GM21526 (cell line): ENCODE results near the gene GOLGA5.
A peak's percentile ranks its signal among the peaks of the same experiment; 100 is the strongest.
"Not testable (repeated sequence)": the region's sequence is repeated elsewhere in the genome, so short reads cannot be mapped to it uniquely, and the experiment has no call there.

Experiments used
- ATAC-seq: cut with Tn5 transposase; IDR thresholded peaks from one replicate; pipeline ENCODE4 v1.9.1; 2021; ENCODE audit warnings: moderate library complexity; ENCODE audit not compliant: unreplicated experiment, low FRiP score

The GOLGA5 gene

GRCh38 chr14:92819680-92820535 lies 25.8 kb downstream of the GOLGA5 start:
- not testable (repeated sequence) for ATAC-seq

GRCh38 chr14:92820536-92820840 lies 26.4 kb downstream of the GOLGA5 start:
- not testable (repeated sequence) for ATAC-seq

GRCh38 chr14:92830902-92831301 lies 36.8 kb downstream of the GOLGA5 start:
- no peak for ATAC-seq

DNA sequence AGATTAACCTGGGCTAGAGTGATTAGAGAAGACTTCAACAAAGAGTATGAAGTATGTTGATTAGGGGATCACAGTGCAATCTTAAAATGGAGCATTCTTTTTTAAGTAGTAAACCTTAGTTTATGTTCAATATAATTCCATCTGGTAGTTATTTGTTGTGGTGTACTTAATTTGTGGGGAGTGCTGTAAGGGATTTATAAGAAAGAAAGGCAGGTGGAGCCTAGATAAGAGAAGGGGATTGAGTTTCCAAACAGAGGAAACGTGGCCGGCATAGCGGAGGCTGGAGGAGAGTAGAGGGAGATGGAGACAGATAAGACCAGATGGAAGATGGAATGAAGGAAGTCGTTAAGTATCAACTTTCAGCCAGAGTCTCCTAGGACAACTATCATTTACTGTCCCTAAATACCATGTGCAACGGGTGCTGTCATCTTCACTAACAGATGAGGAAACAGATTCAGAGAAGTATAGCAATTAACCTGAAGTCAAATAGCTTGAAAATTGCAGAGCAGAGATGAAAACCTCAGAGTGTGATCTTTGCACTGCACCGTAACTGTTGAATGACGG lies 38.1 kb downstream of the GOLGA5 start:
- no peak for ATAC-seq

DNA sequence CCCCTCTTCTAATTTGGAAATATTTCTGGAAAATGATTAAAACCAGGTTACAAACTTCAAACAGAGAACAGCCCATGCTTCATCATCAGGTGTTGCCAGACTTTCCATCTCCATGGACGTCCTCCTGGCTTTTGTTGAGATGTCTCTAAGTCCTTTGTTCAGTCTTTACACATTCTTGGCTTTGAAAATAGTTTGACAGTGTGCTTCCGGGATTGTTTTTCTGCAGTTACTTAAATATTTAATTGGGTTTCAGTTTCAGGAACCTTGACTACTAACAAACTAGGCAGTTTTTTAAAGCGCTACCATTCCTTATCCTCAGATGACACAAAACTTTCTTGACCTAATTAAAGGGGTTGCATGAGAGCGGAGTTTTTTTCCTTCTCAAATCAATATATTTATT lies 47.8 kb downstream of the GOLGA5 start:
- ATAC-seq = no peak

DNA sequence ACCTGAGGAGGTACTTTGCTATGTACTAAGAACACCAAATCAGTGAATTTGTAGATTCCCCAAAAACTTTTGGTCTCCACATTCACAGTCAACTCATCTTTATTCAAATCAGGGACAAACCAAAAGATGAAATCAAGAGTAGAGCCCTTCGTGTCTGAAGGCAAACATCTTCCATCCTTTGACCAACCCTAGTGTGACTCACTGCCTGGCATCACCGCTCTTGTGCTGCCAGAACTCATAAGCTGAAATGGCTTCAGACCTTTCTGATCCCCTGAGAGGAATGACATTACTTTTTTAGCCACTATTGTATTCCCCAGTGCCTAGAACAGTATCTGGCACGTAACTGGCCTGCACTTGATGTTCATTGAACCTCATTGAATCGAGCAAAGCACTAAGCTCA lies 50.1 kb downstream of the GOLGA5 start:
- ATAC-seq = no peak

DNA sequence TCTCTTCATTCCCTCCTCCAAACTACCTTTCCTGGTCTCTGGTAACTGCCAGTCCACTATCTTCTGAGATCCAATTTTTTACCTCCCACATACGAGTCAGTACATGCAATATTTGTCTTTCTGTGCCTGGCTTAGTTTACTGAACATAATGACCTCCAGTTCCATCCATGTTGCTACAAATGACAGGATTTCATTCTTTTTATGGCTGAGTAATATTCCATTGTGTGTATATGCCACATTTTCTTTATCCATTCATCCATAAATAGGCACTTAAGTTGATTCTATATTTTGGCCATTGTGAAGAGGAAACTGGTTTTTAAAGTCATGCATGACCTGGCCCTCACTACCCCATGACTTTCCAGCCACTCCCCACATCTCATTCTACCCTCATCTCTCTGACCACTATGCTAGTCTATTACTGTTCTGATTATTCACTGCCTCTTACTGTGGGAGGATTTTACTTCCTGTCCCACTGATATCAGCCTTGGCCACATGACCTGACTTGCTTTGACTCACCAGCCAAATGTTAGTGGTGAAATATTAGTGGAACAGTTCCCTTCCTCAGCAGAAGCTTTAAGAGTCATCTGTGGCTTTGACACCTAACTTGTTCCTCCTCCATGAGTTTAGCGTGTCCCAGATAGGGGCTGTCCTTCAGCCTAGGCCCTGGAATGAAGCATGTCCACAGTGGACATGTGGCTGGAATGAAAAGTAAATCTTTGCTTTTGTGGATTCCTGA lies 52.2 kb downstream of the GOLGA5 start:
- ATAC-seq = peak; percentile 72

DNA sequence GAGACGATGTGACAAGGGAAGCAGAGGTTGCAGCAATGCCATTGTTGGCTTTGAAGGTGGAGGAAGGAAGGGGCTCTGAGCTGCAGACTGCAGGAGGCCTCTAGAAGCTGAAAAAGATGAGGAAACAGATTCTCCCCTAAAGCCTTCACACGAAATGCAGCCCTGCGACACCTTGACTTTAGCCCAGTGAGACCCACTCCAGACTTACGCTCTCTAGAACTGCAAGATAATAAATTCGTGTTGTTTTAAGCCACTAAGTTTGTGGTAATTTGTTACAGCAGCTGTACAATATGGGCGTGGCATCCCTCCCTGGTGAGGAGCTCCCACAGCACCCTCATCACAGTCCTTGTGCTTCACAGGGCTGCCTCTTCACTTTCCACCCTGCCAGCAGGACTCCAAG lies 53.2 kb downstream of the GOLGA5 start:
- no peak for ATAC-seq

GRCh38 chr14:92847749-92848148 lies 53.6 kb downstream of the GOLGA5 start:
- no peak for ATAC-seq

- ATAC-seq = no peak
Measured at GRCh38 chr14:92848887-92849286, 54.8 kb downstream of the GOLGA5 start.

- ATAC-seq = no peak
Measured at GRCh38 chr14:92850492-92850891, 56.4 kb downstream of the GOLGA5 start.

DNA sequence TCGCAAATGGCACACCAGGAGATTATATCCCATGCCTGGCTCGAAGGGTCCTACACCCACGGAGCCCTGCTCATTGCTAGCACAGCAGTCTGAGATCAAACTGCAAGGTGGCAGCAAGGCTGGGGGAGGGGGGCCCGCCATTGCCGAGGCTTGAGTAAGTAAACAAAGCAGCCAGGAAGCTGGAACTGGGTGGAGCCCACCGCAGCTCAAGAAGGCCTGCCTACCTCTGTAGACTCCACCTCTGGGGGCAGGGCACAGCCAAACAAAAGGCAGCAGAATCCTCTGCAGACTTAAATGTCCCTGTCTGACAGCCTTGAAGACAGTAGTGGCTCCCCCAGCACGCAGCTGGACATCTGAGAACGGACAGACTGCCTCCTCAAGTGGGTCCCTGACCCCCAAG lies 59.0 kb downstream of the GOLGA5 start:
- ATAC-seq = not testable (repeated sequence)

DNA sequence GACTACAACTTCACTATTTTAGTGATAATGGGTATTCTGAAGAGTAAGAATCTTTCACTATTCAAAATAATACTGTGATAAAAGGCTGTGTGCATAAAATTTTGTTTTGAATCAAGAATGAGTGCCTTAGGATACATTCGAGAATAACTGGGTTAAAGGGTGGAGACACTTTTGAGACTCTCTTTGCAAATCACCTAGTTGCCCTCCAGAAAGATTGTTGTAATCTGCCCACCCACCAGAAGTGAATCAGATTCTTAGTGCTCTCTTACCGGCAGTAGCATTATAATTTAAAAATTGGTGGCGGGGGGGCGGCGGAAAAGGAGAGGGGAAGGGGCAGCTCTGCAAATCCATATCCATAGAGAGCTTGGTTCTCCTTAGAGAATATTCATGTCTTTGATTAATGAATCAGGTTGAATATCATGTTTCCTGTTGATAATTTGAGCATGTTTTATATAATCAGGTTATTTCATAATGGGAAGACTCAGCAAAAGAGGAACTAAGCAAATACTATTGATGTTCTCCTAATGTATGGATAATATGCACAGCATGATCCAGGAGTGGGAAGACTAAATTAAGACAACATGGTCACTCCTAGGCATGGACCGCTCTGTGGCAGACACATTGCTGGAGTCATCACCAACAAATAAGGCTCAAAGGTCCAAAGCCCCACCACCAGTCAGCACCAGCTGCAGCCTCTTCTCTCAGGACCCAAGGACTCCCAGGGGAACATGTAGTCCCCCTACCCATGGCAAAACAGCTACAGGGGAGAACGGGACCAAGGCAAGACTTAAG lies 66.1 kb downstream of the GOLGA5 start:
- ATAC-seq = no peak

DNA sequence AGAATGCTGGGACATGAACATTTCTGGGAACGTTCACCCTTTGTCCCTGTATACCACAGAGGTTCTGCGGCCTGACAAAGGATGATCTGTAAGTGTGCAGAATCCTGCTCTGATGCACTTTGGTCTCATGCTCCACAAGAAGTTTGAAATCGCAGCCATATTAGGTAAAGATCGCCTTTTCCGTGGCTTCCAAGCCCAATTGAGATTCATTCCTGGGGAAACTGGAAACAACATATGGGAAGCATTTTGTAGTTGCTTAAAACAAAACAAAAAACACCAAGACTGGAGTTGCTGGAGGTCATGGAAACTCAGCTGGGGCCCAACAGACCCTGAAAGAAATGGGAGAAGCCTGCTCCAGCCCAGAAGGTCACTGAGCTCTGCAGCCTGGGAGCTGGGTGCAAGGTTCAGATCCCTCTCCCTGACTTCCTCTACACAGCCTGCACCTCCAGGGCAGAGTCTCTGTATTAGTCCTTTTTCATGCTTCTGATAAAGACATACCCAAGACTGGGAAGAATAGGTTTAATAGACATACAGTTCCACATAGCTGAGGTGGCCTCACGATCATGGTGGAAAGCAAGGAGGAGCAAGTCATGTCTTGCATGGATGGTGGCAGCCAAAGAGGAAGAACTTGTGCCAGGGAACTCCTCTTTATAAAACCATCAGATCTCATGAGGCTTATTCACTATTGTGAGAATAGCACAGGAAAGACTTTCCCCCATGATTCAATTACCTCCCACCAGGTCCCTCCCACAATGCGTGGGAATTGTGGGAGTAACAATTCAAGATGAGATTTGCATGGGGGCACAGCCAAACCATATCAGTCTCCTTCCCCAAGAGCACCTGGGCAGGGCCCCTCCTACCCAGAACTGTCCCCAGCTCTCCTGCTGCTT lies 68.0 kb downstream of the GOLGA5 start:
- no peak for ATAC-seq

DNA sequence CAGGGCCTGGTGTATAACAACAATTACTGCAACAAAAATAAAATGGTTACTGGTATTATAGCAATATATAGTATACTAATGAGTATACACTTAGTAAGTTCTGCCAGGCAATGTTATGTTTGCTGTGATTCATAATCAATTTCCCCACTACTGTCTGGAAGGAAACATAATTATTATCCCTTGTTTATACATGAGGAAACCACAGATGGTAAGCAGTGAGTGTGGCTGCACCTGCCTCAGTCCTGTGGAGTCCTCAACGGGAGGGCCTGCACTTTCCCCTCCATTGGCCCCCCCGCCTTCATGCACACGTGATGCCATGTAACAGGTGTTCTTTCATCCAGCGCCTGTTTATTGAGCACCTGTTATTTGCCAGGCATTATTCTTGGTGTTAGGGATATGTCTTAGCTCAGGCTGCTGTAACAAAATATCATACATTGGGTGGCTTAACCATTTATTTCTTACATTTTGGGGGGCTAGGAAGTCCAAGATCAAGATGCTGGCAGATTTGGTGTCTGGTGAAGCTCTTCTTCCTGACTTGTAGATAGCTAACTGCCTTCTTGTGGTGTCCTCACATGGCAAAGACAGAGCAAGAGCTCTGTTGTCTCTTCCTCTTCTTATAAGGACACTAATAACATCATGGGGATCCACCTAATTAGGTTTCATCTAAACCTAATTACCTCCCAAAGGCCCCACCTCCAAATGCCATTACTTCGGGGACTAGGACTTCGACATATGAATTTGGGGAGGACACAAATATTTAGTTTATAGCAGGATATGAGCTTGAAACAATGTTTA lies 69.4 kb downstream of the GOLGA5 start:
- ATAC-seq = no peak

DNA sequence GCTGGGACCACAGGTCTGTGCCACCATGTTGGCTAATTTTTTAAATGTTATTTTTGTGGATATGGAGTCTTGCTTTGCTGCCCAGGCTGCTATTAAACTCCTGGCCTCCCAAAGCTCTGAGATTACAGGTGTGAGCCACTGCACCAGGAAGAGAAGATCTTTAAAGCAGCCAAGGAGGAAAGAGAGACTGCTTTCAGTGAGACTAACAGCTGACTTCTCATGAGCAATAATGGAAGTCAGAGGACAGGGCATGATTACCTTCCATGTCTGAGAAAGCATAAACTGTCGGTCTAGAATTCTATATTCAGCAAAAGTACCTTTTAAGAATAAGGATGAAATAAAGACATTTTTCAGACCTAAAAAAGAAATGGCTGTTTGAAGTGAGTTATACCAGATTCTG lies 71.6 kb downstream of the GOLGA5 start:
- ATAC-seq = no peak

GRCh38 chr14:92866181-92866752 lies 72.2 kb downstream of the GOLGA5 start:
- no peak for ATAC-seq

DNA sequence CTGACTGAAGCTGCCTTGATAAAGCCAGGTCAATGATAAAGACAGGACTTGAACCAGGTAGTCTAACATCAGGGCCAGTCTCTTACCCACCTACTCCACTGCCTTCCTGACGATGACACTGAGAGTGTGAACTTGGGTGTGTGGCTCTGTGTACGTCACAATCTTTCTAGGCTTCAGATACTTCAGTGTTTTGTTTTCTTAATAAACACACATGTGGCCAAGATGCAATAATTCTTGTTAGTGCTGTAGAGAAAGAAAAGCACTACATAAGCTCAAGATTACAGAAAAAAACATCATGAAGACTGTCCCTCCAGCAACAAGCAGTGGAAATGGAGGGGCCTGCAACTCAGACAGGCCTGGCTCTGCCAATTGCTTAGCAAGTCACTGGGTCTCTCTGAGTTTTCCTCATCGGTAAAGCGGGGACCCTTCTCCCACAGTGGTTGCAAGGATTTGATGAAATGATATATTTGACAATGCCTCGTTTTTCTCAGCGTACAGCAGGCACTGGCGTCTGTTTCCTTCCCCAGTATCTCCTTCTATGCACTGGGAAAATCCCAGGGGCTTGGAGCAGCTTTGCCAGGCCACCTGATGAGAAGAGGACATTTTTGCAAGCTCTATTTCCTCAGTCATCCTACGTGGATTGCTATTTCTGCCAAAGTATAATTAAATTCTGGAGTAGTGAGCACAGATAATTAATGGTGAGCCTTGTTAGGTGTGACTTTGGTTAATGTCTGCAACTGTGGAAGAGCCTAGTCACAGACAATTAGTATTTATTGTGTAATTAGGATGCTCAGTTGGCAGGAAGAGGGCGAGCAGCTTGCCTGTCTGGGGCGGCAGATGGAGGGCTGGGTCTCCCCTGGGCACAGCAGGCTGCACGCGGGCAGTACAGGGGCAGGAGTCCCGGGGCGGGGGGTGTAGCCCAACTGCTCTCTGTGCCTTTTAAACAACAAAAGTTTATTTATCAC lies 73.1 kb downstream of the GOLGA5 start:
- no peak for ATAC-seq
